Esophagus squamous epithelium (tissue), 5 donors: ENCODE measurements around the gene KRT7. TPM values are rescaled to one million over a fixed set of nuclear protein-coding genes. Genes with fewer than 3 reads are reported as not detected.

ENCODE experiments used
- DNase-seq: peaks from one replicate; lab custom pipeline; 2025; lab: John Stamatoyannopoulos, UW
- H3K27ac ChIP-seq, 4 donors: fragments of 200-600 bp; sonication (generic); one replicate each; pipeline ENCODE4 v1.5.1; 2016 to 2019; ENCODE audit warnings: mild to moderate bottlenecking in 1 of 4
- H3K27me3 ChIP-seq, 4 donors: fragments of 200-600 bp; sonication (generic); 1 replicate in 3 of 4; 2 replicates in 1 of 4; pipeline versions ENCODE4 v1.5.1 to v1.6.0; 2017 to 2021; ENCODE audit warnings: antibody characterized with exemption in 1 of 4
- H3K36me3 ChIP-seq, 3 donors: fragments of 200-600 bp; sonication (generic); one replicate each; pipeline ENCODE4 v1.5.1; 2016 to 2019
- H3K4me1 ChIP-seq, 3 donors: fragments of 200-600 bp; sonication (generic); one replicate each; pipeline ENCODE4 v1.5.1; 2017 to 2019
- H3K4me3 ChIP-seq, 4 donors: fragments of 200-600 bp; sonication (generic); 1 replicate in 3 of 4; 2 replicates in 1 of 4; pipeline ENCODE4 v1.5.1; 2016 to 2019; ENCODE audit warnings: mild to moderate bottlenecking in 2 of 4, moderate library complexity in 1 of 4
- H3K9me3 ChIP-seq, 3 donors: fragments of 200-600 bp; sonication (generic); one replicate each; pipeline ENCODE4 v1.5.1; 2016 to 2019
- POLR2A ChIP-seq, 4 donors: fragments of 450-650 bp; IDR thresholded peaks; one replicate each; pipeline ENCODE4 v1.6.1; 2017; ENCODE audit warnings: antibody characterized with exemption in 4 of 4, mild to moderate bottlenecking in 4 of 4, moderate library complexity in 3 of 4
- WGBS, 2 donors: methylation state at CpG; one replicate each; pipeline ENCODE4 v1.1.5; 2018; 5-methylcytosine and 5-hydroxymethylcytosine counted together
- intact Hi-C: fragments of 100-400 bp; cut with DNase I; formaldehyde crosslinking; loops from one replicate; pipeline ENCODE4 v1.15.0; 2022
- total RNA-seq, 4 donors: library from RNA; depleted of rRNA; stranded (reverse); fragments of >200 nt; gene quantifications; one replicate each; pipeline ENCODE4 v1.1.0, GENCODE V29; 2016
- TF ChIP-seq, protein P1 (sequence below), 6 experiments: fragments of 450-650 bp in 4 of 6; fragments of 200-600 bp in 2 of 6; sonication (generic) in 2 of 6; IDR thresholded peaks; one replicate each; pipeline ENCODE4 v1.5.1; 2016 to 2019; ENCODE audit warnings: antibody characterized with exemption in 6 of 6, mild to moderate bottlenecking in 4 of 6, moderate library complexity in 4 of 6
- donor health status: DM: yes; HTN: yes; CAD: no.

The KRT7 gene
- total RNA-seq, 4 donors from 2014 or later, result 18.7 to 118 (median 64.4) TPM

DNA sequence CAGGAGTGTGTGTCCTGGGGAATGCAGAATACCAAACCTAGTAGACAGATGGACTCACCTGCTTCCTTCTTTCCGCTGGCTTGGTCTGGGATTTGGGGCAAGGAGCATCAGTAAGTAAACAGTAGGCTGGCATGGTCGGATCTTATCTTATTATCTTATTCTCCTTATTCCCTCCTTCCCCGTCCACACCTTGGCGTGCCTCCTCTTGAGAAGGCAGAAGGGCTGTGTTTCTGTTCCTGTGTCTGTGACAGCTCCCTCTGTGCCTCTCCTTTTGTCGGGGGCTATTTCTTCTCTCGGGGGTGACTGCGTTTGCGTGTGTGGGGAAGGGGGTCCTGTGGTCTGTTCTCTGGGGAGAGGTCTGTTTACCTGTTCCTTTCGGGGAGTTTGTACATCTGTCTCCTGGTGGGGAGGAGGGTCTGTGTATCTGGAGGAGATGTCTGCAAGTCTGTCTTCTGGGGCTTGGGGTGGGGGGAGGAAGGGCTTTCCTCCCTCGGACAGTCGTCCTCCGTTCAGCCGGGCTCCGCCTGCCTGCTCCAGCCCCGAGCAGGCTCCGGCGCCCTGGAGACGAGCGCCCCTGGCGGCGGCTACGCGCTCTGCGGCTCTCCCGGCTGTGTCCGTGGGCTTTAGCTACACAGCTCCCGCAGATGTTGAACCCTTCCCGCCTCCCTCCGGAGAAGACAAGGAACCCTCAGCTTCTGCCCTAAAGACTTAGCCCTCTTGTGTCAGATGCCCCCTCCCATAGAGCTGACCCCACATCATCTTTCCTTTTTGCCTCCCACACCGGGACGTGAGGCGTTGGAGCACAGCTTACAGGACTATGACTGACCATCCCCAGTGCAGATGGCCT, 45.8 kb downstream of the KRT7 start:
- DNase-seq, result no peak
- intact Hi-C loops, result loop anchor here (5.0 kb wide), 1 partner anchor 111 kb away; no protein-coding TSS in a partner anchor
- Histone ChIP-seq H3K9me3 (no peaks in the 10 kb centered on the region), H3K4me3 (peak overlapping the region in 3 of 4 donors; percentile 25 to 48 (median 27)), H3K36me3 (no peaks in the 10 kb centered on the region), H3K27me3 (peaks cover 0 to 21% (median 0%) of the 10 kb centered on the region in 4 donors), H3K27ac (peak overlapping the region; percentile 60 to 87 (median 83)), H3K4me1 (peaks cover 13 to 34% (median 29%) of the 10 kb centered on the region in 3 donors)
- no peak for TF ChIP-seq POLR2A (IDR thresholded peaks at IDR 0.05)
- TF ChIP-seq, protein P1, sequence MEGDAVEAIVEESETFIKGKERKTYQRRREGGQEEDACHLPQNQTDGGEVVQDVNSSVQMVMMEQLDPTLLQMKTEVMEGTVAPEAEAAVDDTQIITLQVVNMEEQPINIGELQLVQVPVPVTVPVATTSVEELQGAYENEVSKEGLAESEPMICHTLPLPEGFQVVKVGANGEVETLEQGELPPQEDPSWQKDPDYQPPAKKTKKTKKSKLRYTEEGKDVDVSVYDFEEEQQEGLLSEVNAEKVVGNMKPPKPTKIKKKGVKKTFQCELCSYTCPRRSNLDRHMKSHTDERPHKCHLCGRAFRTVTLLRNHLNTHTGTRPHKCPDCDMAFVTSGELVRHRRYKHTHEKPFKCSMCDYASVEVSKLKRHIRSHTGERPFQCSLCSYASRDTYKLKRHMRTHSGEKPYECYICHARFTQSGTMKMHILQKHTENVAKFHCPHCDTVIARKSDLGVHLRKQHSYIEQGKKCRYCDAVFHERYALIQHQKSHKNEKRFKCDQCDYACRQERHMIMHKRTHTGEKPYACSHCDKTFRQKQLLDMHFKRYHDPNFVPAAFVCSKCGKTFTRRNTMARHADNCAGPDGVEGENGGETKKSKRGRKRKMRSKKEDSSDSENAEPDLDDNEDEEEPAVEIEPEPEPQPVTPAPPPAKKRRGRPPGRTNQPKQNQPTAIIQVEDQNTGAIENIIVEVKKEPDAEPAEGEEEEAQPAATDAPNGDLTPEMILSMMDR (IDR thresholded peaks at IDR 0.05), result peak; percentile 85 to 97 (median 96)
- WGBS, 2 donors, result 13 to 38% methylated on average over 17 to 26 of the region's 32 CpGs

DNA sequence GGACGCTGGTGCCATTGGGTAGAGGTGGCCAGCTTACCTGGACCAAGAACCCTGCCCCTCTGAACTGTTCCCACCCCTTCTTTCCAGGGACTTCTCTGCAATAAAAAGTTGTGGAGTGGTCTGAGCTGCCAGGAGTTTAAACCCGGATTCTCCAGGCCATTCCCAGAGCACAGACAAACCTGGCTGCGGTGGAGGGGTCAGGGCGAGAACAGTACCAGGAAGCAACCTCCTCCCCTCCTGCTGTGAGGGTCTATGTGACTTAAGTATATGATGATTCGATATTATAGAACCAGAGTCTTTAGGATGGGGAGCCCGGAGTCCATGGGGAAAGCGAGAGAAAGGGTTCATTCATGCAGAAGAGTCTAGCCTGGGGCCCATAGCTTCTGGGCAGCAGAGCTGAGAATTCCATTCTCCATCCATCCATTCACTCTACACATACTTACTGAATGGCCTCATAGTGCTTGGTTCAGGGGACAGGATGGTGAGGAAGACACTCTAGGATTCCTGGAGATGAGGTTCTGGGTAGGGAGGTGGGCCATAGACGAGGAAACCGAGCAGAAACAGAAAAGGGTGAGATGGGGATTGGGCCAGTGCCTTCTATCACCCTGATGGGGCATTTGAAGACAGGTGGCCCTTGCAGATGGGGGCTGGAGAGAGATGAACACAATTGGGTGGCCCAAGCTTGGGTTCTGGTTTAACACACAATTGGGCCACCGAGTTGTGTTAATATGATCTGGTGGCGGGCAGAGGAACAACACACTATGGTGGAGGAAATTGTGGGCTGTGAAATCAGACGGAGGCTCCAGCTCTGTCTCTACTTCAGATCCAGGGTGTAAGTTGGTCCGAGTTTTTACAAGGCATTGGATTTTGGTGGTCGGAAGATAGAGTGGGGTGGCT, 46.6 kb downstream of the KRT7 start:
- peaks cover 0 to 14% (median 0%) of the 10 kb centered on the region in 4 donors for H3K27me3 ChIP-seq
- TF ChIP-seq POLR2A (IDR thresholded peaks at IDR 0.05), result no peak
- TF ChIP-seq, protein P1 (IDR thresholded peaks at IDR 0.05), result peak in 1 of 6 experiments; percentile 32
- no peaks in the 10 kb centered on the region for H3K36me3 ChIP-seq
- no peaks in the 10 kb centered on the region for H3K9me3 ChIP-seq
- peaks cover 13 to 34% (median 29%) of the 10 kb centered on the region in 3 donors for H3K4me1 ChIP-seq
- peak overlapping the region in 1 of 4 donors; percentile 48 for H3K4me3 ChIP-seq
- WGBS, 2 donors, result 75 to 77% methylated on average over 9 to 14 of the region's 14 CpGs
- intact Hi-C loops, result loop anchor here (5.0 kb wide), 1 partner anchor 112 kb away; no protein-coding TSS in a partner anchor
- no peak for DNase-seq
- peak overlapping the region; percentile 60 to 87 (median 83) for H3K27ac ChIP-seq

DNA sequence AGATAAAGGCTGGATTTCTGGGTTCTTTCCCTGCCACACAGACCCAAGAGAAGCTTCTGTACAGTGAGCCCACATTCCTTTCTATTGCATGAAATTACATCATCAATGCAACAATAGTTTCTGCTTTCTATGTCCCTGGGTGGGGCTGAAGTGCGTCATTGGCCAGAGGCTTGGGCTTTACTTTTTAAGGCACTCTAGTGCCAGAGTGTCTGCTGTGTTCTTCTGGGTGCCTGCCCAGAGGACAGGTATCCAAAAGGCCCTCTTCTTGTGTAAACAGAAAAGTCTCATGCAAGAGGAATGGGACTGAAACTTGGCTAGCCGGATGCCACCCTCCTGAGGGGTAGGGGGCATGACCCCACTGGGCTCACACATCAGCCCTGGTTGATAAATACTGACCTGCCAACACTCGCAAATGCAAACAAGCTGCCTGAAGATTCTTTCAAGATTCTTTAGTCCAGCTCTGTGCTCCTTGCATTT, 47.3 kb downstream of the KRT7 start:
- peaks cover 13 to 34% (median 29%) of the 10 kb centered on the region in 3 donors for H3K4me1 ChIP-seq
- H3K4me3 ChIP-seq, result no peak overlapping the region
- intact Hi-C loops, result no loop called here
- no peaks in the 10 kb centered on the region for H3K36me3 ChIP-seq
- DNase-seq, result no peak
- WGBS, 2 donors, result 21 to 25% methylated on average over 2 to 3 of the region's 3 CpGs
- TF ChIP-seq, protein P1 (IDR thresholded peaks at IDR 0.05), result no peak
- peak in 1 of 4 donors; percentile 20 for TF ChIP-seq POLR2A (IDR thresholded peaks at IDR 0.05)
- H3K27ac ChIP-seq, result peak overlapping the region; percentile 60 to 87 (median 83)
- no peaks in the 10 kb centered on the region for H3K9me3 ChIP-seq
- H3K27me3 ChIP-seq, result peaks cover 0 to 11% (median 0%) of the 10 kb centered on the region in 4 donors

DNA sequence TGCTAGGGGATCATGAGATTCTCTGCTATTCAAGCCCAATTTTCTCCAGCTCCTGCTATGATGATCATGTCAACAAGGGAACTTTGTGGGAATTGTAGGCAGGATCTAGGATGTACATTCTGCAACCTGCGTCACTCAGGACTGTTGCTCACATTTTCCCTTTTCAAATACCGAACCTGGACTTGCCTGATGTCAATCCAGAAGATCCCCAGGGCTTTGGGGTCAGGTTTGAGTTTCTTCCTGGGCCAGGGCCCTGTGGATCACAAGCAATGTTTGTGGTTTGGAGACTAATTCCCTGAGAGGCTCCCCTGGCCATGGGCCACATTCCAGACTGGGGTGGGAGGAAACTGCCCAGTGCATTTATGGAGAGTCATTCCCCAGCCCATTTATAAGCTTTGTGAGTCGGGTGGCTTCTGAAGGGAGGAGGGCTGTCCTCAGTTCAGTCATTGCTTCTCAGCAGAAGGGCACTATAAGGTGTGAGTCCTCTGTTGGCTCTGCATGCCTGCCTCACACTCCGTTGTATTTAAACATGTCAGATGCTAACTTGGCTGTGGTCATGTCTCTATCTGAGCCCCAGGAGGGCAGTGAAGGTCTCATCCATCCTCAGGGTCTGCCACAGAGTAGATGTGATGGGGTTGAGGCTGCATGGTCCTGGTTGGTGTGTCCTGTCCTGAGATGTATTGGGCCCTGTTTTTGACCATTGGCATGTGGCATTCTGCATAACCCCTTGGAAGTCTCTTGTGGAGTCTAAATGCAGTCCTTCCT, 47.9 kb downstream of the KRT7 start:
- no peak for TF ChIP-seq POLR2A (IDR thresholded peaks at IDR 0.05)
- TF ChIP-seq, protein P1 (IDR thresholded peaks at IDR 0.05), result no peak
- no peak for DNase-seq
- H3K27ac ChIP-seq, result peak overlapping the region; percentile 60 to 87 (median 83)

More for the DNA sequence above, 47.9 kb downstream of the KRT7 start:
- H3K27me3 ChIP-seq, result peaks cover 0 to 11% (median 0%) of the 10 kb centered on the region in 4 donors
- H3K36me3 ChIP-seq, result no peaks in the 10 kb centered on the region
- H3K9me3 ChIP-seq, result no peaks in the 10 kb centered on the region
- H3K4me1 ChIP-seq, result peaks cover 13 to 34% (median 29%) of the 10 kb centered on the region in 3 donors
- WGBS, 2 donors, result 46 to 70% methylated on average over 2 to 4 of the region's 4 CpGs
- no peak overlapping the region for H3K4me3 ChIP-seq
- intact Hi-C loops, result no loop called here
